HEK293 (cell line): ENCODE data around the gene GIPC2.

Experiments
- KLF16 ChIP-seq: fragments of 450-650 bp; formaldehyde crosslinking; IDR thresholded peaks from 2 replicates; pipeline ENCODE4 v1.5.1; 2017; ENCODE audit warnings: missing biosample characterization, missing genetic modification characterization
- YY2 ChIP-seq: fragments of 450-650 bp; formaldehyde crosslinking; IDR thresholded peaks from 2 replicates; pipeline ENCODE4 v1.5.1; 2016; ENCODE audit warnings: missing biosample characterization, missing genetic modification characterization
- ZIC2 ChIP-seq: fragments of 450-650 bp; formaldehyde crosslinking; IDR thresholded peaks from 2 replicates; pipeline ENCODE4 v1.5.1; 2016; ENCODE audit warnings: missing biosample characterization, missing genetic modification characterization
- ZNF133 ChIP-seq: fragments of 450-650 bp; formaldehyde crosslinking; IDR thresholded peaks from 2 replicates; pipeline ENCODE4 v1.5.1; 2016; ENCODE audit warnings: missing biosample characterization, missing genetic modification characterization
- ZNF174 ChIP-seq: fragments of 450-650 bp; formaldehyde crosslinking; IDR thresholded peaks from 2 replicates; pipeline ENCODE4 v1.5.0; 2017; ENCODE audit warnings: missing biosample characterization, mild to moderate bottlenecking, missing genetic modification characterization
- ZNF175 ChIP-seq: fragments of 450-650 bp; formaldehyde crosslinking; IDR thresholded peaks from 2 replicates; pipeline ENCODE4 v1.5.1; 2016; ENCODE audit warnings: missing biosample characterization, missing genetic modification characterization
- ZNF221 ChIP-seq: fragments of 450-650 bp; formaldehyde crosslinking; IDR thresholded peaks from 2 replicates; pipeline ENCODE4 v1.5.1; 2017; ENCODE audit warnings: missing biosample characterization, missing genetic modification characterization, borderline replicate concordance
- ZNF777 ChIP-seq: fragments of 450-650 bp; formaldehyde crosslinking; IDR thresholded peaks from 2 replicates; pipeline ENCODE4 v1.5.1; 2017; ENCODE audit warnings: missing biosample characterization, missing genetic modification characterization, borderline replicate concordance
- ZNF785 ChIP-seq: fragments of 450-650 bp; formaldehyde crosslinking; IDR thresholded peaks from 2 replicates; pipeline ENCODE4 v1.5.1; 2016; ENCODE audit warnings: missing biosample characterization, missing genetic modification characterization
- ZNF791 ChIP-seq: fragments of 450-650 bp; formaldehyde crosslinking; IDR thresholded peaks from 2 replicates; pipeline ENCODE4 v1.5.1; 2016; ENCODE audit warnings: missing biosample characterization, missing genetic modification characterization
- ZSCAN30 ChIP-seq: fragments of 450-650 bp; IDR thresholded peaks from 2 replicates; pipeline ENCODE4 v1.5.1; 2018; ENCODE audit warnings: missing biosample characterization, mild to moderate bottlenecking, missing genetic modification characterization, moderate library complexity
- TF ChIP-seq, protein P1 (sequence below): fragments of 450-650 bp; formaldehyde crosslinking; IDR thresholded peaks from 2 replicates; pipeline ENCODE4 v1.5.1; 2016; ENCODE audit warnings: missing biosample characterization, missing genetic modification characterization

DNA sequence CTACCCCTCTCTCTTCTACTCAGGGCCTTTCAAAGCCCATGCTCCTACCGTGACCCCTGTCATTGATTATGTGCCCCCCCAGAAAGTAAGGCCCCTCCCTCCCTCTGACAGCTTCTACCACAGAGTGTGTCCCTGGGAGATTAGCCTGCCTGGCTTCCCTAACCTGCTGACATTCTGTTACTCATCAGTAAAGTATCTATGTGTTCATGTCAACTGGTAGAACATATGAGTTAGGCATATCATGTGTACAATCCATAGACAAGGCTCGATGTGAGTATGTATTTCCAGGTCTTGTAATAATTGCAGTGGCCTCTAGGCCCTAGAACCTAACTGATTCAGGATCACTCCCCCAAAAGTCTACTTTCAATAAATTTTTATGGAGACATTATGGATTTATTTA is 120.0 kb downstream of the GIPC2 start:
- TF ChIP-seq ZNF175 (tag by site-specific recombination) (no peak), ZNF133 (tag by site-specific recombination) (no peak), ZNF174 (no peak), ZNF785 (no peak), YY2 (tag by site-specific recombination) (no peak), ZIC2 (tag by site-specific recombination) (no peak), ZNF777 (tag by site-specific recombination) (no peak), ZNF791 (no peak), ZNF221 (tag by site-specific recombination) (no peak), ZSCAN30 (tag by site-specific recombination) (no peak), KLF16 (no peak)
- TF ChIP-seq, protein P1, sequence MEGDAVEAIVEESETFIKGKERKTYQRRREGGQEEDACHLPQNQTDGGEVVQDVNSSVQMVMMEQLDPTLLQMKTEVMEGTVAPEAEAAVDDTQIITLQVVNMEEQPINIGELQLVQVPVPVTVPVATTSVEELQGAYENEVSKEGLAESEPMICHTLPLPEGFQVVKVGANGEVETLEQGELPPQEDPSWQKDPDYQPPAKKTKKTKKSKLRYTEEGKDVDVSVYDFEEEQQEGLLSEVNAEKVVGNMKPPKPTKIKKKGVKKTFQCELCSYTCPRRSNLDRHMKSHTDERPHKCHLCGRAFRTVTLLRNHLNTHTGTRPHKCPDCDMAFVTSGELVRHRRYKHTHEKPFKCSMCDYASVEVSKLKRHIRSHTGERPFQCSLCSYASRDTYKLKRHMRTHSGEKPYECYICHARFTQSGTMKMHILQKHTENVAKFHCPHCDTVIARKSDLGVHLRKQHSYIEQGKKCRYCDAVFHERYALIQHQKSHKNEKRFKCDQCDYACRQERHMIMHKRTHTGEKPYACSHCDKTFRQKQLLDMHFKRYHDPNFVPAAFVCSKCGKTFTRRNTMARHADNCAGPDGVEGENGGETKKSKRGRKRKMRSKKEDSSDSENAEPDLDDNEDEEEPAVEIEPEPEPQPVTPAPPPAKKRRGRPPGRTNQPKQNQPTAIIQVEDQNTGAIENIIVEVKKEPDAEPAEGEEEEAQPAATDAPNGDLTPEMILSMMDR (tag by site-specific recombination): no peak
